Lower leg skin (tissue), 3 donors: ENCODE results near the gene CLDN7.

Experiments
- CTCF ChIP-seq, 3 donors: fragments of 450-650 bp; IDR thresholded peaks; one replicate each; pipeline ENCODE4 v1.5.1; 2016; ENCODE audit warnings: antibody characterized with exemption in 3 of 3, mild to moderate bottlenecking in 3 of 3, moderate library complexity in 2 of 3
- POLR2A ChIP-seq, 2 donors: fragments of 450-650 bp; IDR thresholded peaks; one replicate each; pipeline ENCODE4 v1.6.1; 2016 to 2017; ENCODE audit warnings: antibody characterized with exemption in 2 of 2, mild to moderate bottlenecking in 1 of 2, moderate library complexity in 1 of 2

- TF ChIP-seq CTCF (IDR thresholded peaks at IDR 0.05) (no peak), POLR2A (IDR thresholded peaks at IDR 0.05) (no peak)
Observed at GRCh38 chr17:7248796-7249195, 13.5 kb downstream of the CLDN7 start.
